Psoas muscle (tissue), 8 donors: ENCODE data around the gene TRIM15. TPM values are rescaled to one million over a fixed set of nuclear protein-coding genes. Genes with fewer than 3 reads are reported as not detected.

Source experiments
- ATAC-seq, 4 donors: fragments of 200-7000 bp; cut with Tn5 transposase; one replicate each; pipeline ENCODE4 v1.9.1; 2020; ENCODE audit warnings: moderate library complexity in 3 of 4, mild to moderate bottlenecking in 2 of 4
- DNase-seq, 2 donors: peaks; one replicate each; pipeline ENCODE4 v3.0.0-alpha.2; 2020
- H3K27ac ChIP-seq: fragments of 200-600 bp; one replicate; pipeline ENCODE4 v1.8.0; 2022
- H3K27me3 ChIP-seq, 3 donors: fragments of 200-600 bp in 1 of 3; one replicate each; pipeline versions ENCODE4 v1.6.1 to v1.8.0; 2013 to 2022; ENCODE audit warnings: low read length in 2 of 3, mild to moderate bottlenecking in 2 of 3, moderate library complexity in 1 of 3; ENCODE audit not compliant: insufficient read depth in 3 of 3
- H3K36me3 ChIP-seq, 2 donors: fragments of 200-600 bp in 1 of 2; one replicate each; pipeline versions ENCODE4 v1.6.1 to v1.8.0; 2013 to 2022; ENCODE audit warnings: low read depth in 1 of 2, mild to moderate bottlenecking in 1 of 2, moderate library complexity in 1 of 2; ENCODE audit not compliant: insufficient read depth in 1 of 2
- H3K4me1 ChIP-seq: fragments of 200-600 bp; one replicate; pipeline ENCODE4 v1.8.0; 2022
- H3K4me3 ChIP-seq: fragments of 200-600 bp; one replicate; pipeline ENCODE4 v1.8.0; 2022; ENCODE audit warnings: mild to moderate bottlenecking
- H3K9me3 ChIP-seq: fragments of 200-600 bp; one replicate; pipeline ENCODE4 v1.8.0; 2022
- CTCF ChIP-seq: fragments of 200-600 bp; IDR thresholded peaks from one replicate; pipeline ENCODE4 v1.8.0; 2022; ENCODE audit warnings: antibody characterized with exemption
- WGBS, 3 donors: extraction: QIAGEN DNeasy Blood & Tissue Kit; methylation state at CpG; one replicate each; pipeline versions ENCODE4 v1.1.6 to v1.1.7; 2013; 5-methylcytosine and 5-hydroxymethylcytosine counted together
- intact Hi-C, 2 donors: fragments of 100-400 bp; cut with DNase I; formaldehyde crosslinking; loops; one replicate each; pipeline versions ENCODE4 v1.11.0 to v1.14.2; 2022
- polyA plus RNA-seq, 3 donors: library from polyadenylated mRNA; stranded (reverse); fragments of 200-250 nt; gene quantifications; one replicate each; pipeline ENCODE4 v1.2.3, GENCODE V29; 2013
- total RNA-seq, 4 donors: library from RNA; stranded (reverse); fragmentation: NEBNext Ultra II Directional in 2 of 4; extraction: Animal tissue kit (Norgen Biotek cat#: 25700) in 2 of 4; gene quantifications; one replicate each; pipeline versions ENCODE4 v1.2.1 to v1.2.4, GENCODE V29; 2021 to 2023
- donor health status: healthy with polysubstance abuse.
- donor health status: DM: no; HTN: no; CAD: no; lungs with moderate emphysema.
- donor health status: Bipolar disorder and iron deficiency.
- donor health status: healthy.
- donor health status: DM: yes; HTN: yes; CAD: no.
- donor health status: DM: no; HTN: no; CAD: no.
- donor health status: DM: no; HTN: no; CAD: no.
- donor health status: DM: yes; HTN: yes; CAD: no.

The TRIM15 gene
- total and polyA plus RNA-seq, 7 donors, result 0.01 TPM; not detected in 6

- Histone ChIP-seq H3K4me1 (no peaks in the 10 kb centered on the region), H3K27ac (no peak overlapping the region), H3K4me3 (no peak overlapping the region), H3K36me3 (no peaks in the 10 kb centered on the region), H3K9me3 (no peaks in the 10 kb centered on the region), H3K27me3 (peaks cover 0 to 39% (median 4%) of the 10 kb centered on the region in 3 donors)
- intact Hi-C loops, result no loop called here
- no peak for TF ChIP-seq CTCF
- DNase-seq, result no peak
- no peak for ATAC-seq
- WGBS, 3 donors, result 56 to 62% (median 60%) methylated on average over 6 of the region's 6 CpGs
Observed at GRCh38 chr6:30144811-30145210, 18.5 kb upstream of the TRIM15 start.

GRCh38 chr6:30145818-30146217, 17.5 kb upstream of the TRIM15 start:
- no peak overlapping the region for H3K27ac ChIP-seq
- no peak overlapping the region for H3K4me3 ChIP-seq
- H3K4me1 ChIP-seq, result no peaks in the 10 kb centered on the region
- H3K9me3 ChIP-seq, result no peaks in the 10 kb centered on the region
- ATAC-seq (no peak), DNase-seq (no peak)
- TF ChIP-seq CTCF, result no peak
- intact Hi-C loops, result no loop called here
- no peaks in the 10 kb centered on the region for H3K36me3 ChIP-seq
- H3K27me3 ChIP-seq, result peaks cover 0 to 36% (median 4%) of the 10 kb centered on the region in 3 donors
- 39 to 44% (median 40%) methylated on average over 7 of the region's 7 CpGs for WGBS, 3 donors

GRCh38 chr6:30147096-30147495, 16.2 kb upstream of the TRIM15 start:
- intact Hi-C loops, result no loop called here
- TF ChIP-seq CTCF, result no peak
- DNase-seq (no peak), ATAC-seq (no peak)
- Histone ChIP-seq H3K27ac (no peak overlapping the region), H3K4me3 (no peak overlapping the region), H3K36me3 (no peaks in the 10 kb centered on the region), H3K27me3 (peaks cover 0 to 34% (median 6%) of the 10 kb centered on the region in 3 donors), H3K9me3 (no peaks in the 10 kb centered on the region), H3K4me1 (no peaks in the 10 kb centered on the region)
- WGBS, 3 donors, result 44 to 66% (median 52%) methylated on average over 3 of the region's 3 CpGs

- ATAC-seq (no peak), DNase-seq (no peak)
- Histone ChIP-seq H3K9me3 (no peaks in the 10 kb centered on the region), H3K4me1 (no peaks in the 10 kb centered on the region), H3K4me3 (no peak overlapping the region), H3K27ac (no peak overlapping the region), H3K36me3 (no peaks in the 10 kb centered on the region), H3K27me3 (peaks cover 0 to 28% (median 6%) of the 10 kb centered on the region in 3 donors)
- no peak for TF ChIP-seq CTCF
- 48 to 54% (median 54%) methylated on average over 3 of the region's 3 CpGs for WGBS, 3 donors
- intact Hi-C loops, result no loop called here
Observed at GRCh38 chr6:30149234-30149633, 14.1 kb upstream of the TRIM15 start.

- H3K27me3 ChIP-seq, result peaks cover 0 to 21% (median 6%) of the 10 kb centered on the region in 3 donors
- H3K9me3 ChIP-seq, result no peaks in the 10 kb centered on the region
- WGBS, 3 donors, result 63 to 66% (median 63%) methylated on average over 7 of the region's 7 CpGs
- no peak for TF ChIP-seq CTCF
- ATAC-seq, result no peak
- intact Hi-C loops, result no loop called here
- no peak overlapping the region for H3K4me3 ChIP-seq
- H3K4me1 ChIP-seq, result no peaks in the 10 kb centered on the region
- H3K36me3 ChIP-seq, result no peaks in the 10 kb centered on the region
- H3K27ac ChIP-seq, result no peak overlapping the region
- no peak for DNase-seq
Observed at GRCh38 chr6:30149858-30150550, 13.3 kb upstream of the TRIM15 start.
